HG02970 (cell line): ENCODE measurements around the gene NAALADL2.
"Not testable (repeated sequence)": the region's sequence is repeated elsewhere in the genome, so short reads cannot be mapped to it uniquely, and the experiment has no call there.

Experiments
- ATAC-seq: cut with Tn5 transposase; IDR thresholded peaks from one replicate; pipeline ENCODE4 v1.9.1; 2021; ENCODE audit warnings: mild to moderate bottlenecking, moderate library complexity, moderate number of reproducible peaks; ENCODE audit not compliant: unreplicated experiment, low FRiP score

Gene NAALADL2

DNA sequence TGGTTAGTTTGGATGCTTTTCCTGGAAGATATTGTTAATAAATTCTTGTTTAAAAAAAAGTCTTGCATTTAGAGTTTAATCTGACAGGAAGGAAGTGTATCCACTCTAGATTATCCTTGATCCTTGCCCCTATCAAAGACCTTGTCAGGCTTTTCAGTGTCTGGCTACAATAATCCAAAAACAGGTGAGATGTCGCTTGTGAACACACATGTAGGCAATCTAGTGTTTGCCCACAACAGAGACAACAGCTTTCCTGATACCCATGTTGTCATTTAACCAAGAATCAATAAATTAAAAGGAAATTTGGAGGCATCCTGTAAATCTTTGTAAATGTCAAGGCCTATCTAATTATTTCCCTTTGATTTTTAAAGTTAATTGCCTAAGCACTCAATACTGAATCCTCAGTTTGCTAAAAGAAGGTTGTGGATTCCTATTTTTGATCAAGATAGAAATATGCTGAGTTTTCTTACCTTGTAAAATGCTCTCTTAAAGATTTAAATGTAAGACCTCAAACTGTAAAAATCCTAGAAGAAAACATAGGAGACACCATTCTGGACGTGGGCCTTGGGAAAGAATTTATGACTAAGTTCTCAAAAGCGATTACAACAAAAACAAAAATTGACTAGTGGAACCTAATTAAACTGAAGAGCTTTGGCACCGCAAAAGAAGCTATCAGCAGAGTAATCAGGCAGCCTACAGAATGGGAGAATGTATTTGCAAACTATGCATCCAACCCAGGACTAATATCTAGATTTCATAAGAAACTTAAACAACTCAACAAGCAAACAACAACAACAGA, 207.7 kb downstream of the NAALADL2 start:
- no peak for ATAC-seq

DNA sequence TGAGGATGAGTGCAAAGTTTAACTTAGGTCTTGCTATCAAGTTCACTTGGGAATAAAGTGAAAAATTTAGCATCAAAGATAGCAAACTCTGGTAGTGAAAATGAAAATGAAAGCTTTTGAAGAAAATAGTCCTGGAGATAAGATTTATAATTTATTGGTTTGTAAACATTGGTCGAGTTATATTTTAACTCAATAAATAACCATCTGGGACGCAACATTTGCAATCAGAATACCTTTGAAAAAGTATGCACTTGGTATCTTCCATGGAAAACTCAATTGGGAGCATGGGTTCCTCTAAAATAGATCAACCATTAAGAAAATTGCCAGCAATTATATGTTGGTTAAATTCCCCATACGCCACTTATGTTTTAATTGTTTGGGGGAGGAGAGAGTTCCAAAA, 209.5 kb downstream of the NAALADL2 start:
- ATAC-seq: no peak

- ATAC-seq: no peak
Measured at GRCh38 chr3:175070946-175071345, 211.8 kb downstream of the NAALADL2 start.

DNA sequence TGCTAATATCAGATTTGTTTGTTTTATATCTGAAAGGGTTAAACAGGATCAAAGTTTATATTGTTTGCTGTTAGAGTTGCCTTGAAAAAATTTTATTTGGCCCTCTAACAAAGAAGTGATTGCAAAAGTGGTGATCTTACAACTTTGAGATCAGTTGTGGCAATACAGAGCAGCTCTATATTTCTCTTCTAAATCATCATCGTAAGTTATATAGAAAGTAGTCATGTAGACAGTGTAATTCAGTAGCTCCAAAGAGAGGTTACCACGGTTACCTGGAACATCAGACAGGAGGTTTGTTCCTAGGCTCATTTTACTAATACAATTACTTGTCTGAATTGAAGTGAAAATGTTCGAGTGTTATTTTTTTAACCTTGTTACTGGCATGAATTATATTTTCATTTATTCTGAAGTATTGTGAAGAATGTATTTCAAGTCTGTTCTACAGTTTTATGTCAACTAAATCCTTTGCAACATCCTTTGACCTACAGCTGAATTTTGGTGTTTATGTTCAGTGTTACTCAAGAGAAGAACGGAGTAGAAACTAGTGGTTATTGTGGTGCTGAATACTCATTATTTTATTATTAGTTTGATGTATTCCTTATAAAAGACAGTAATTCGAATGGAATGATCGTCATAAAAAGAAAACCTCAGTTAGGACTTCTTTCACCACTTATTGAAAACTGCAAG, 214.2 kb downstream of the NAALADL2 start:
- ATAC-seq: no peak

GRCh38 chr3:175075269-175075668, 216.1 kb downstream of the NAALADL2 start:
- ATAC-seq: no peak

DNA sequence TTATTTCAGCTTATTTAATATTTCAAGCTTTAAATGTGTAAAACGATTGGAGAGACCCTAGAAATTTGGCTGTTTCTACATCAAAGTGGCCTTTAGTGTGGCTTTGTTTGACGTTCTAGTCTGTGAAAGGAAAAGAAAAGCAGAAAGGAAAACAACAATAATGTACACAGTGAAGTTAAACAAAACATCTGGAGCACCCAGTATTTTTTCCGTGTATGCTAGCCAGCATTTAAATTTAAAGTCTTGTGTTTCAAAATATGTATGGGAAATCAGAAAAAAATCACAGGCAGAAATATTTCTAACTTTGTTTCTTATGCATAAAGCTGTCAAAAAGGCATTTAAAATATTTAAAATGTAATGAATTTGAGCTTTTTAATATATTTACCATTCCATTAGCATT, 218.1 kb downstream of the NAALADL2 start:
- no peak for ATAC-seq

DNA sequence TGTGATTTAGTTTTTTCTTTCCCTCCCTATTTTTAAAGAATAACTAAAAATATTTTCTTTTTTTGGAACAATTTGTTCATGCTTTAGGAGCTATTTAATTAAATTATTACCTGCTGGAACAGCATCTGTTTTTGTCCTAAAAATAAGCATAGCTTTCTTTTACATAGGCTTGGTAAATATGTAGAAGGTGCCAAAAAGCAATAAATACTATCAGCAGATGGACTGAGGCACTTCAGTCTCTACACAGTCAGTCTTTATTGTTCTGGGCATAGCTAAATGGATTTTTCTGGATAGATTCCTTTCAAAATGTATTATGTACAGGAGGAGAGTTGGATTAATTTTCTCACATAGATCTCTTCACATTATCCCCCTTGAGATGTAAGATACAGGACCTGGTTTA, 223.5 kb downstream of the NAALADL2 start:
- no peak for ATAC-seq

GRCh38 chr3:175087128-175087527, 228.0 kb downstream of the NAALADL2 start:
- not testable (repeated sequence) for ATAC-seq

DNA sequence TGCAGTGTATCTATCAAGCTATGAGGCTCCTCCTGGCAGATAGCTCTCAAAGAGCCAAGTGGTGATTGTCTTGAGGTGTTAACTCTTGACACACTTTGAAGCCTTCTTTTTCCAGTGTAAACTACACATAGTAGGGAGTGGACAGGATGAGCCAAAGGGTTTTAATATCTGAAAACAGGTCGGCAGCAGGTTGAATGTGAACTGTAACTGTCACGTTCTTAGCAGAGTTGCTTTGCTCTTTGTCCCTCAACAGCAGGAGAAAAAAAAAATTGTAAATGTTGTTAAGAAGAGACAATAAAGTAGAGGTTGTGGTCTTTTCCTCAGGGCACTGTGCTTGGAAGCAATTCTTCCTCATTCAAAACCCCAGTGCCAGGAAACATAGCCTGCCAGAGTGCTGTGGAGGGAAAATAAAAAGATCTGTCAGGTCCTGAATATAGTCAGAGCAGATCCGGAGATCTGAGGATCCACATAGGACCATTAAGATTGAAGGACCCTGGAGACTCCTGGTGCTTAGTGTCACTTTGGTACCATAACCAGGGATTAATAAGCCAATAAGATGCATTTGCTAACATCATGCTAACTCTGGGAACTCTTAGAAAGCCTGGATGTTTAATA, 229.7 kb downstream of the NAALADL2 start:
- no peak for ATAC-seq

GRCh38 chr3:175091426-175092114, 232.4 kb downstream of the NAALADL2 start:
- ATAC-seq: no peak

GRCh38 chr3:175093748-175094147, 234.6 kb downstream of the NAALADL2 start:
- ATAC-seq: no peak

- no peak for ATAC-seq
Measured at GRCh38 chr3:175094344-175094743, 235.2 kb downstream of the NAALADL2 start.

GRCh38 chr3:175098644-175099043, 239.5 kb downstream of the NAALADL2 start:
- ATAC-seq: no peak

- ATAC-seq: no peak
Measured at GRCh38 chr3:175102161-175102560, 243.0 kb downstream of the NAALADL2 start.

DNA sequence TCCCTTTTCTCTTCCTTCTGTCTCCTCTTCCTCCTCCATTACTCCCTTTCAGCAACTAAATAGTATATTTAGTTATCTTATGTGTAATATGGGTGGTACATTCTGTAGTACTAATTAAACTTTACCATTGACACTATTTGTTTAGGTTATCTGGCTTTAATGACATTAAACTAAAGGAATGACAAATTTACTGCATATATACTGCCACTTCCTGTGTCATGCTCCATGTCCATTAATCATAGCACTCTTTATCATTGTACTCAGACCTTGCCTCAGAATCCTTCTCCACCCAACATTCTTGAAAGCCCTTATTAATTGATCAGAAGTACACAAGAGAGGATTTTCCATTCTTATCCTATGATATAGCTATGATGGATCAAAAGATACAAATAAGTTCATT, 244.2 kb downstream of the NAALADL2 start:
- ATAC-seq: no peak

GRCh38 chr3:175105066-175105465, 245.9 kb downstream of the NAALADL2 start:
- no peak for ATAC-seq

GRCh38 chr3:175107231-175107630, 248.1 kb downstream of the NAALADL2 start:
- ATAC-seq: no peak

GRCh38 chr3:175107995-175108394, 248.9 kb downstream of the NAALADL2 start:
- ATAC-seq: no peak

- no peak for ATAC-seq
Measured at GRCh38 chr3:175108613-175109151, 249.5 kb downstream of the NAALADL2 start.

DNA sequence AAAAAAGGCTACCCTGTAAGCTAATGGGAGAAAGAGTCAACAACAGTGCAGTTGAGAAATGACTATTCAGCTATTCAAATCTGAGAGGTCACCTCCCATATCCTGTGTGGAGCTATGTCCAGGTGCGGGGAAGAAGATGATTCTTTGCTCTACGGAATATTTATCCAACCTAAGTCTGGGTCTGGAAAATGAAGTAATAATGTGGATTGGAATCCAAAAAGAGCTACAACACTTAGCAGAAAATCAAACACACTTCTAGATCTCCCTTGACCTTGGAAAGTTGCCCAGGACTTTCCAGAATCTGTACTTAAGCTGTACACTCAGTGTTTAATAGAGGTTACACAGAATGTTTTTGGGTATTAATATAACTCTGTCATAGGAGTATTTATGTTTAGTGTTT, 251.9 kb downstream of the NAALADL2 start:
- ATAC-seq: no peak
